Keratinocyte (primary cell): ENCODE results near the gene COL3A1. TPM values are rescaled to one million over a fixed set of nuclear protein-coding genes. Genes with fewer than 3 reads are reported as not detected.

ENCODE experiments used
- DNase-seq: peaks from one replicate; pipeline ENCODE4 v3.0.0-alpha.2; 2011; ENCODE audit warnings: low read depth, missing footprints, low spot score
- FAIRE-seq: peaks from 2 replicates; lab custom pipeline; 2011; peaks lifted over from hg19 to GRCh38; lab: Jason Lieb, UNC
- H2AFZ ChIP-seq: 2 replicates; pipeline ENCODE4 v1.6.0; 2012; ENCODE audit warnings: low read length, control low read depth, inconsistent platforms; ENCODE audit not compliant: control insufficient read depth
- H3K27ac ChIP-seq: 2 replicates; pipeline ENCODE4 v1.5.1; 2011; ENCODE audit warnings: low read length; ENCODE audit not compliant: control insufficient read depth, insufficient read depth
- H3K27me3 ChIP-seq: 3 replicates; pipeline ENCODE4 v1.6.0; 2011; ENCODE audit warnings: low read length; ENCODE audit not compliant: control insufficient read depth, insufficient read depth; ENCODE audit errors: extremely low read depth
- H3K36me3 ChIP-seq, 2 experiments: 2 replicates in 1 of 2; 3 replicates in 1 of 2; pipeline ENCODE4 v1.5.1; 2011; ENCODE audit warnings: low read length in 2 of 2, mild to moderate bottlenecking in 1 of 2; ENCODE audit not compliant: control insufficient read depth in 2 of 2, insufficient read depth in 2 of 2; ENCODE audit errors: extremely low read depth in 1 of 2
- H3K4me1 ChIP-seq: 3 replicates; pipeline ENCODE4 v1.5.1; 2011; ENCODE audit warnings: low read length; ENCODE audit not compliant: control insufficient read depth, insufficient read depth; ENCODE audit errors: extremely low read depth
- H3K4me2 ChIP-seq: 3 replicates; pipeline ENCODE4 v1.6.0; 2011; ENCODE audit warnings: low read depth, low read length; ENCODE audit not compliant: control insufficient read depth, insufficient read depth; ENCODE audit errors: extremely low read depth
- H3K4me3 ChIP-seq, 3 experiments: fragments of 200-600 bp in 1 of 3; sonication (generic) in 1 of 3; 2 replicates in 2 of 3; 3 replicates in 1 of 3; pipeline ENCODE4 v1.5.1; 2011 to 2016; ENCODE audit warnings: low read length in 3 of 3, mild to moderate bottlenecking in 3 of 3, control low read depth in 2 of 3, inconsistent platforms in 1 of 3, low read depth in 1 of 3, mixed read lengths in 1 of 3, mixed run types in 1 of 3, moderate library complexity in 1 of 3; ENCODE audit not compliant: control insufficient read depth in 2 of 3, insufficient read depth in 2 of 3; ENCODE audit errors: extremely low read depth in 1 of 3
- H3K79me2 ChIP-seq: 2 replicates; pipeline ENCODE4 v1.6.0; 2012; ENCODE audit warnings: low read length; ENCODE audit not compliant: control insufficient read depth, insufficient read depth
- H3K9ac ChIP-seq: 3 replicates; pipeline ENCODE4 v1.6.0; 2011; ENCODE audit warnings: low read length; ENCODE audit not compliant: control insufficient read depth, insufficient read depth; ENCODE audit errors: extremely low read depth
- H3K9me1 ChIP-seq: 3 replicates; pipeline ENCODE4 v1.6.0; 2011; ENCODE audit warnings: low read length; ENCODE audit not compliant: control insufficient read depth, insufficient read depth; ENCODE audit errors: extremely low read depth
- H3K9me3 ChIP-seq: 2 replicates; pipeline ENCODE4 v1.5.1; 2012; ENCODE audit warnings: low read depth, low read length; ENCODE audit not compliant: control insufficient read depth
- H4K20me1 ChIP-seq: 3 replicates; pipeline ENCODE4 v1.6.0; 2011; ENCODE audit warnings: low read length; ENCODE audit not compliant: control insufficient read depth, insufficient read depth; ENCODE audit errors: extremely low read depth
- EZH2 ChIP-seq: IDR thresholded peaks from one replicate; pipeline ENCODE4 v1.6.1; 2012; ENCODE audit warnings: inconsistent platforms, mild to moderate bottlenecking, low read length, moderate library complexity
- dilution Hi-C: fragments of 300-500 bp; cut with MboI; formaldehyde crosslinking; loops from one replicate; pipeline ENCODE4 v1.7.0; 2020; ENCODE audit warnings: low sequenced_read_pairs; ENCODE audit not compliant: extremely low pct_ligation_motif_present
- polyA plus RNA-seq, 5 experiments: library from polyadenylated mRNA; depleted of rRNA in 3 of 5; stranded (reverse) in 3 of 5; stranded (forward) in 1 of 5; unstranded in 1 of 5; fragments of >200 nt; gene quantifications; 1 replicate in 1 of 5; 2 replicates in 3 of 5; 3 replicates in 1 of 5; pipeline versions ENCODE4 v1.2.1 to v1.2.3, GENCODE V29; 2011 to 2012; ENCODE audit warnings: missing spikeins in 2 of 5, low read depth in 1 of 5, low replicate concordance in 1 of 5
- TF ChIP-seq, protein P1 (sequence below), 3 experiments: IDR thresholded peaks in 1 of 3; conservative IDR thresholded peaks in 1 of 3; optimal IDR thresholded peaks in 1 of 3; 2 replicates in 2 of 3; 3 replicates in 1 of 3; pipeline versions ENCODE3 to v1.5.1; 2011; ENCODE audit warnings: low read length in 3 of 3, mild to moderate bottlenecking in 3 of 3, moderate library complexity in 2 of 3, control low read depth in 1 of 3, inconsistent platforms in 1 of 3; ENCODE audit not compliant: insufficient read depth in 2 of 3; ENCODE audit errors: extremely low read depth in 1 of 3

The COL3A1 gene
- polyA plus RNA-seq, 1 donor (not counting 4 experiments of a cell fraction or from before 2014, with no cell fraction given), result 0.01 TPM

DNA sequence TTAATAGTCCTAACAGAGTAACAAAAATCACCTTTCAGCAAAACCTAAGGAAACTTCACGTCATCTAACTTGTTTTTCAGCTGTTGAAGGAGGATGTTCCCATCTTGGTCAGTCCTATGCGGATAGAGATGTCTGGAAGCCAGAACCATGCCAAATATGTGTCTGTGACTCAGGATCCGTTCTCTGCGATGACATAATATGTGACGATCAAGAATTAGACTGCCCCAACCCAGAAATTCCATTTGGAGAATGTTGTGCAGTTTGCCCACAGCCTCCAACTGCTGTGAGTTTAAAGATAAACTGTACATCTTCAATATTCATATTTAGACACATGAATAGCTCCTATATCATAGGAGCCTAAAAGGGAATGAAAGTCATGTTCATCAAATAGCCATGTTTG lies 10.5 kb downstream of the COL3A1 start:
- Histone ChIP-seq H3K9me1 (no peaks in the 10 kb centered on the region), H3K4me1 (no peaks in the 10 kb centered on the region), H3K4me2 (no peak overlapping the region), H3K79me2 (no peaks in the 10 kb centered on the region), H3K27ac (no peak overlapping the region), H2AFZ (no peak overlapping the region), H3K9me3 (no peaks in the 10 kb centered on the region), H3K9ac (no peak overlapping the region), H3K4me3 (no peak overlapping the region), H3K36me3 (no peaks in the 10 kb centered on the region), H4K20me1 (no peaks in the 10 kb centered on the region), H3K27me3 (no peaks in the 10 kb centered on the region)
- no peak for DNase-seq
- TF ChIP-seq, protein P1, sequence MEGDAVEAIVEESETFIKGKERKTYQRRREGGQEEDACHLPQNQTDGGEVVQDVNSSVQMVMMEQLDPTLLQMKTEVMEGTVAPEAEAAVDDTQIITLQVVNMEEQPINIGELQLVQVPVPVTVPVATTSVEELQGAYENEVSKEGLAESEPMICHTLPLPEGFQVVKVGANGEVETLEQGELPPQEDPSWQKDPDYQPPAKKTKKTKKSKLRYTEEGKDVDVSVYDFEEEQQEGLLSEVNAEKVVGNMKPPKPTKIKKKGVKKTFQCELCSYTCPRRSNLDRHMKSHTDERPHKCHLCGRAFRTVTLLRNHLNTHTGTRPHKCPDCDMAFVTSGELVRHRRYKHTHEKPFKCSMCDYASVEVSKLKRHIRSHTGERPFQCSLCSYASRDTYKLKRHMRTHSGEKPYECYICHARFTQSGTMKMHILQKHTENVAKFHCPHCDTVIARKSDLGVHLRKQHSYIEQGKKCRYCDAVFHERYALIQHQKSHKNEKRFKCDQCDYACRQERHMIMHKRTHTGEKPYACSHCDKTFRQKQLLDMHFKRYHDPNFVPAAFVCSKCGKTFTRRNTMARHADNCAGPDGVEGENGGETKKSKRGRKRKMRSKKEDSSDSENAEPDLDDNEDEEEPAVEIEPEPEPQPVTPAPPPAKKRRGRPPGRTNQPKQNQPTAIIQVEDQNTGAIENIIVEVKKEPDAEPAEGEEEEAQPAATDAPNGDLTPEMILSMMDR (optimal IDR thresholded peaks at IDR 0.05 in 1 of 3, IDR thresholded peaks at IDR 0.05 in 1 of 3, conservative IDR thresholded peaks at IDR 0.05 in 1 of 3; ENCODE audit: extremely low read depth in 1 of 3, insufficient read depth in 2 of 3, low read length in 3 of 3), result no peak
- TF ChIP-seq EZH2, result no peak
- FAIRE-seq, result peak; percentile 46
- dilution Hi-C loops, result loop anchor here (25.0 kb wide), 1 partner anchor 447 kb away; no protein-coding TSS in a partner anchor

DNA sequence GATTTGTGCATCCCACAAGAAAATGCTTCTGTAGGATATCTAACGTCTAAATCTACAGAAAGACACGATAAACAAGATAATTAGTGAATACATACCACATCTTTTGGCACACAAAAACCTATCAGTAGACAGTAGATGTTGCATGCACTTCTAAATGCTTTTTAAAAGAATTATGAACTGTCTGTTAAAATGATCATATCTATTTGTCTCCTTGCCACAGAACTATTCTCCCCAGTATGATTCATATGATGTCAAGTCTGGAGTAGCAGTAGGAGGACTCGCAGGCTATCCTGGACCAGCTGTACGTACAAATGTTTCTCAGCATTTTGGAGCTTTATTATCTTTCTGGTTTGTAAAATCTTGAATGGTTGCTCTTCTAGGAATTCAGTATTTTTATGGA lies 12.7 kb downstream of the COL3A1 start:
- no peak overlapping the region for H3K4me3 ChIP-seq
- H3K9me3 ChIP-seq, result no peaks in the 10 kb centered on the region
- DNase-seq (no peak), FAIRE-seq (no peak)
- H3K36me3 ChIP-seq, result no peaks in the 10 kb centered on the region
- H3K79me2 ChIP-seq, result no peaks in the 10 kb centered on the region
- H4K20me1 ChIP-seq, result no peaks in the 10 kb centered on the region
- no peak overlapping the region for H2AFZ ChIP-seq
- H3K9me1 ChIP-seq, result no peaks in the 10 kb centered on the region
- H3K9ac ChIP-seq, result no peak overlapping the region
- H3K27me3 ChIP-seq, result no peaks in the 10 kb centered on the region
- no peaks in the 10 kb centered on the region for H3K4me1 ChIP-seq
- no peak for TF ChIP-seq EZH2
- TF ChIP-seq, protein P1 (optimal IDR thresholded peaks at IDR 0.05 in 1 of 3, IDR thresholded peaks at IDR 0.05 in 1 of 3, conservative IDR thresholded peaks at IDR 0.05 in 1 of 3; ENCODE audit: extremely low read depth in 1 of 3, insufficient read depth in 2 of 3, low read length in 3 of 3), result no peak
- dilution Hi-C loops, result loop anchor here (25.0 kb wide), 1 partner anchor 450 kb away; no protein-coding TSS in a partner anchor
- no peak overlapping the region for H3K4me2 ChIP-seq
- H3K27ac ChIP-seq, result no peak overlapping the region
